ENCODE data around the gene HECTD1.
"Not testable (repeated sequence)": the region's sequence is repeated elsewhere in the genome, so short reads cannot be mapped to it uniquely, and the experiment has no call there.

The HECTD1 gene

DNA sequence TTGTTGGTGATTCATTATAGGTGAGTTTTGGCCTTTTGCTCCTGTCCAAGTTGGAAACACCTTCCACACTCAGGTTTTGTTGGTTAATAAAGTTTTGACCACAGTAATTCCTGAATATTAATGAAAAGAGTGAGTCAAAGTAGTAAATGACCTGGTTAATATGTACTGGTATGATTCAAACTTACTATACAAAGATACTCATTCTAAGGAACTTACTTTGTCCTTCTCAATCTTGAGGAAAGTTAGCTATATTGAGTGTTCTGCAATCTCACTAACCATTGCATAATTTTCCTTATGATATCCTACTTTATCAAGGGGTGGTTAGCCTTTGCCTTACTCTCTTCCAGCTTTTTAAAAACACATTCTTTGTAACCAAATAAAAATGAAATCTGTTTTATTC is 20.9 kb upstream of the HECTD1 start:
- DNase-seq (ENCODE audit: low spot score), result no peak

DNA sequence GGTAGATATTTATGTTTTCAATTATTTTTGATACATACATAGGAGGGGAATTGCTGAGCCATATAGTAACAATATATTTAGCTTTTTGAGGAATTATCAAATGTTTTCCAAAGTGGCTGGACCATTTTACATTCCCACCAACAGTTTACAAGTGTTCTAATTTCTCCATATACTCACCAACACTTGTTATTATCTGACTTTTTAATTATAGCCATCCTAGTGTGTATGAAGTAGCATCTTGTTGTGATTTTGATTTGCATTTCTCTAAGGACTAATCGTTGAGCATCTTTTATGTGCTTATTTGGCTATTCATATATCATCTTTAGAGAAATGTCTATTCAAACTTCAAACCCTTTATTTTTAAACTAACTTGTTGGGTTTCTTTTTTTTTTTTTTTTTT is 17.2 kb upstream of the HECTD1 start:
- DNase-seq (ENCODE audit: low spot score), result no peak

DNA sequence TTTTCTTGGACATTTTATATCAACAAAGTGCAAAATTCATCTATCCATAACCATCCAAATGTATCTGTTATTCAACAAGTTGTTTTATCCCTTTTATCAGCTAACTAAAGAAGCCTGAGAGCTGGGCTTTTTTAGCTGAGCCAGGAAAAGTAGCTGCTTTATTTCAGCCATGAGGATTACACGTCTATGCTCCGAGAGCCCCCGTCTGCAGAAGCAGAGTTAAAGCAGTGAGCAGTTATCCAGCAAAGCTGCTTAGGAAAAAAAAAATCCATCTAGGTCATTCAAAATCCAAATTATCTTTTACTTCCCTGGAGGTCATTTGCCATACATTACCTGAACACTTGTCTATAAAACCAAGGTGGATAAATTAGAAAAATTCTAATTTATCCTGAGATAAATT is 15.7 kb upstream of the HECTD1 start:
- DNase-seq (ENCODE audit: low spot score), result no peak

DNA sequence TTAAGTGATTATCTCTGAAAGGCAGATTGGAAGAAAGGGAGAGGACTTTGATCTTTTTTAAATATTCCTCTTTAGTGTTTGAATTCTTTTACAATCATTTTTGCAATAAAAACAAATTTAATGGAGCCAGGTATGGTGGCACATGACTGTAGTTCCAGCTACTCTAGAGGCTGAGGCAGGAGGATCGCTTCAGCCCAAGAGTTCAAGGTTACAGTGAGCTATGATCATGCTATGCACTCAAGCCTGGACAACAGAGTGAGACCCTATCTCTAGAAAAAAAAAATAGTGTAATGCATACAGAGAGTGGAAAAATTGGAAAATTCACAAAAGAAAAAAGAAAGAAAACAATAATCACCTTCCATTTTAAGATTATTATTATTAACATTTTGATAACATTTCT is 15.2 kb upstream of the HECTD1 start:
- no peak for DNase-seq (ENCODE audit: low spot score)

DNA sequence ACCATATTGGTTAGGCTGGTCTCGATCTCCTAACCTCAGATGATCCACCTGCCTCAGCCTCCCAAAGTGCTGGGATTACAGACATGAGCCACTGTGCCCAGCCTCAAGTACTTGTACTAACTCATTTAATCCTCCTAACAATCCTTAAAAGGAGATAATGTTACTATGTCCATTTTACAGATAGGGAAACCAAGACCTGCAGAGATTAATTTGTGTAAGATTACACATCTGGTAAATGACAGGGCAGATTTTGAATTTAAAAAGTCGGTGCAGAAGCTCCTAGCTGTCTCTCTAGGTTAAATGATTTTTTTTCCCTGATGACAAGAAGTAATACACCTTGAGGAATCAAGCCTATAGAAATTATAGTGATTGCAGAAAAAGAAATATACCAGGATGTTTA is 13.7 kb upstream of the HECTD1 start:
- no peak for DNase-seq (ENCODE audit: low spot score)

DNA sequence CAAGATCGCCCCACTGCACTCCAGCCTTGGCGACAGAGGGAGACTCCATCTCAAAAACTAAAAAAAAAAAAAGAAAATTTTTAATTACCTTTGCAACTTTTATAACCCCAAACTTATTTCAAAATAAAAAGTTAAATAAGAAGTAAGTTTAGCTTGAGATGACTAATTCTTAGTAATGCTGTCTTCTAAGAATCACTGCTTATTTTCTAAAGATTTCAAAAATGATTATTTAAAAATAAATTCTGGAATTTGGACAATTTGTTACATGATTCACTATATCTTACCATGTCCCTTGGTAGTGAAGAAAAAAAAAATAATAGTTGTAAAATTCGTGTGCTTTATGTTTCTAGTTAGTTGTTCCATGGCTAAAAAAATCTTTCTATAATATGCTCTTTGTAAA is 11.6 kb upstream of the HECTD1 start:
- DNase-seq (ENCODE audit: low spot score), result no peak

DNA sequence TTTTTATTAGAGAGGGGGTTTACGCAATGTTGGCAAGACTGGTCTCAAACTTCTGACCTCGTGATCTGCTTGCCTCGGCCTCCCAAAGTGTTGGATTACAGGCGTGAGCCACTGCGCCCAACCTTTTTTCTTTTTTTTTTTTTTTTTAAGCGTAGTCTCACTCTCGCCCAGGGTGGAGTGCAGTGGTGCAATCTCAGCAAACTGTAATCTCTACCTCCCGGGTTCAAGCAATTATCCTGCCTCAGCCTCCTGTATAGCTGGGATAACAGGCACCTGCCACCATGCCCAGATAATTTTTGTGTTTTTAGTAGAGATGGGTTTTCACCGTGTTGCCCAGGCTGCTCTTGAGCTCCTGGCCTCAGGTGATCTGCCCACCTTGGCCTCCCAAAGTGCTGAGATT is 8.8 kb upstream of the HECTD1 start:
- no peak for DNase-seq (ENCODE audit: low spot score)

DNA sequence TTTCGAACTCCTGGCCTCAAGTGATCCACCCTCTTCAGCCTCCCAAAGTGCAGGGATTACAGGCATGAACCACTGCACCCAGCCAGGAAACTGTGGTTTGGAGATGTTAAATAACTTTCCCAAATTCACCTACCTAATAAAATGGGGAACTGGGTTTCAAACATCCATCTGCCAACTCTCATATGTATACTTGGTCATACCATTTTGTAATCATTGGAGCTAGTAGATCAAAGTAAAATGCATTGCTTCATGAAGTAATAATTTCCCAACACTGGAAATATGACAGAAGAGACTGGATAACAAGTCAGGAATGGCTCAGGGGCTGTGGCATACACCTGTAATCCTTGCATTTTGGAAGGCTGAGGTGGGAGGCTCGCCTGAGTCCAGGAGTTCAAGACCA is 5.3 kb upstream of the HECTD1 start:
- DNase-seq (ENCODE audit: low spot score), result no peak

DNA sequence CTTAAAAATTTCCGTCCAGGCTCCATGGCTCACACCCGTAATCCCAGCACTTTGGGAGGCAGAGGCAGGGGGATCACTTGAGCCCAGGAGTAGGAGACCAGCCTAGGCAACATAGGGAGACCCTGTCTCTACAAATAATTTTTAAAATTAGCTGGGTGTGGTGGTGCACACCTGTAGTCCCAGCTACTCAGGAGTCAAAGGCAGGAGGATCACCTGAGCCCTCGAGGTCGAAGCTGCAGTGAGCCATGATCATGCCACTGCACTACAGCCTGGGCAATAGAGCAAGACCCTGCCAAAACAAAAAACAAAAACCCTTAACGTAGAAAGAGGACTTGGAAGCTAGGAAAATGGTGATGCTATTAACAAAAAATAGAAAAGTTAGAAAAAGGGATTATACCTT is 2.0 kb upstream of the HECTD1 start:
- no peak for DNase-seq (ENCODE audit: low spot score)

DNA sequence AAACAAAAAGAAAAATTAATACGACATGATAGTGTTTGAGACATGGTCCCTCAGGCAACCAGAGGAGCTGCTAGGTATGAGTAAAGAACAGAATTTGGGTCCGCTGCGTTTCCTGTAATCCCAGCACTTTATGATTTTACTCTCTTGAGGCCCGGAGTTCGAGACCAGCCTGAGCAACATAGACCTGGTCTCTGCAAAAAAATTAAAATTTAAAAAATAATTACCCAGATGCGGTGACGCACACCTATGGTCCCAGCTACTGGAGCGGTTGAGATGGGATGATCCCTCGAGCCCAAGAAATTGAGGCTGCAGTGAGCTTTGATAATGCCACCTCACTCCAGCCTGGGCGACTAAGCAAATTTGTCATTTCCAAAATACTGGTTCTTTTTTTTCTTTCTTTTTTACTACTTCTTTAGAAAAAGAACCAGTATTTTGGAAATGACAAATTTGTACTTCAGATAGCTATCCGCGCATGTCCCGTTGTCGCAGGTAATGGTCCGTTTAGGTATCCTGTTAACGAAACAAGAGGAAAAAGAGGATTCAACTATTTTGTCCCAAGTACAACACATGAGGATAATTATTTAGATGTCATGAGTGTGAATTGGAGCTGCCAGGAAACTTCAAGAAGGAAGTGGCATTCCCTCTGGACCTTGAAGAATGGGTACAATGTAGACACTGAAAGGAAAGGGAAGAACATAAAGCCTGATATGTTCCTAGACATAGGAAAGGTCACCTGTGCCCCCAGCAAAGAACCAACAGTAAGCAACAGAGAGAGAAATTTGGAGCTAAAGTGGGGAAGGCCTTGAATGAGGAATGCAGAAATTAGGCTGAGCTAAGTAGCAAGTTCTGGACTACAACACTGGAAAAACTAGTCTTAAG is 1.2 kb upstream of the HECTD1 start:
- no peak for DNase-seq (ENCODE audit: low spot score)

DNA sequence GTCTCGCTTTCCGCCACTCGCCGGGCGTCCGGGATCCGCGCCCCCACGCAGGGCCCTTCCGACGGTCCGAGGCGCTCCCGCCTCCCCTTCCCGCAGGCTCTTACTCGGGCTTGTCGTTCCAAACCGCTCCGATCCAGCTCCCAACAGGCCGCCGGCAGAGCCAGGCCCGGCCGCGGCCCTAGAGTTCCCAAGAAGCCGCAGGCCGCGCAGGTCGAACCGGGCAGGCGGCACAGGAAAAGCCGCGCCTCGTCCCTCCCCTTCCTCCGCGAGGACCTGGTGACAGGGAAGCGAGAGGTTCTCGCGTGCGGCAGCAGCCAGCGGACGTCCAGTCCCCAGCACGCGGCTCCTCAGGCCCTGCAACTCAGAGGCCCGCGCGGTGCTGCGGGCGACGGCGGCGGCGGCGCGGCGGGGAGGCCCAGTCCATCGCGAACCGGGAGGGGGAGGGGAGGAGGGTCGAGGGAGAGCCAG is 272 bp downstream of the HECTD1 start:
- DNase-seq (ENCODE audit: low spot score), result no peak

DNA sequence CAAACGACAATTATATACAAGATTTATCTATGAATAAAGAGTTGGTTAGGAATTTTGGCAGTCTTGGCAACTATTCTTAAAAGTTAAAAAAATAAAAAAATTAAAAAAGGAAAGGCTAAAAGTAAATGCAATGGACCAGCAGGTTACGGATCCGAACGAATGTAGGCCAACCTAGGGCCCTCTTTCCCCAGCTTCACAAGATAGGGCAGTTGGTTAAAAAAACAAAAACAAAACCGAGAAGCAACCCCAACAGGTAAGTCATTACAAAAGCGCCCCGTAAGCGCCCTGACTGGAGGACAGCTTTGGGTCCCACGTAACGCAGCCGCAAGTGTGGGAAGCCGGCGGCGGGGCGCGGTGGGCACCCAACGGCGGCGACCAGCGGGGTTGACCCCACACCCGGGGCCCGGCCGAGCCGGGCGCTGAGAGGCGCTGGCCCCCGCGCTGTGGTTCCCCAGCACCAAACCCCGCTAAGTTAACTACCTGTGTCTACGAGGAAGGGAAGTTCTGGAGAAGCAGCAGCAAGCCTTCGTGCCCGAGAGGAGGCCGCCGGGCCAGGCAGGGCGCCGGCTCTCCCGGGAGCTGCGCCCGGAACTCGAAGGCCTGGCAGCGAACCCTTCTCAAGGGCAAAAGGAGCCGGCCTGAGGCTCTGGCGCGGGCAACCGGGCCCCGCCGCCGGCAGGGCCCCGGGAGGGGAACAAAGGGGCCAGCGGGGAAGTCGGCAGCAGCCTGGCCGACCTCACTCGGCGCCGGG is 882 bp downstream of the HECTD1 start:
- no peak for DNase-seq (ENCODE audit: low spot score)

DNA sequence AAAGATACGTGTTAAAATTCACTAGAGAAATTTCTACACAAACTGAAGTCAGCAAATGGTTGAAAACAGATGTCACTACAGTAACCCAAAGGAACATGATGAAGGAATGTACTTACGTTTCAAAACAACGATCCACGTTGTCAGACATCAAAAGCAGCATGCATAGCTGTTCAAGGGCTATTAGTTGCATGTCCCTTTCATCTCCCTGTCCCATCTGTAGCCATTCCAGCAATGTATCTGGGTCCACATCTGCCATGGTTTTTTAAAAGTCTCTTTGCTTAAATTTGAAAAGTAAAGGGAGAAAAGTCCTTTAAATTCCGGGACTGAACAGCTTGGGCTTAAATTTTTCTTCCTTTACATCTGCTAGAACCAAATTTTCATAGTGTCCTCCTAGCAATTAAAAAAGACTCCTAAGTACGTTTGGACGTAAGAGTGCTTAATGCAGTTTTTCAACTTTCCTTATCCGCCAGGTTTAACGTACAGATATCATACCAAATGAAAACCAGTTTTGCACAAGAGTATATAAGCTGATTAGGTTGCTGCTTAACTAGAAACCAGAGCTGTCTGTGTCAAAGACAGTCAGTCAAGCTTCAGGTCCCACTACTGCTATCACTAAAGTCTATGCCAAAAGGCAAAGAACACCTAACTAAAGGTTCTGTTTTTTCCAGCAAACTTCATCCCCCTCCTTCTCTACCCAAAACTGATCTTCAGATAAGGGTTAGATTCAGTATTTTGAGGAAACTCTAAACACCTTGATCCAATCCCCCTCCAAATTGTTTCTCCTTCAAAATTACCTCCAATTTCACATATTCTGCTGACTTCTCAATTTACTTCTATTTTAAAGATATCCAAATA is 1.7 kb downstream of the HECTD1 start:
- no peak for DNase-seq (ENCODE audit: low spot score)

DNA sequence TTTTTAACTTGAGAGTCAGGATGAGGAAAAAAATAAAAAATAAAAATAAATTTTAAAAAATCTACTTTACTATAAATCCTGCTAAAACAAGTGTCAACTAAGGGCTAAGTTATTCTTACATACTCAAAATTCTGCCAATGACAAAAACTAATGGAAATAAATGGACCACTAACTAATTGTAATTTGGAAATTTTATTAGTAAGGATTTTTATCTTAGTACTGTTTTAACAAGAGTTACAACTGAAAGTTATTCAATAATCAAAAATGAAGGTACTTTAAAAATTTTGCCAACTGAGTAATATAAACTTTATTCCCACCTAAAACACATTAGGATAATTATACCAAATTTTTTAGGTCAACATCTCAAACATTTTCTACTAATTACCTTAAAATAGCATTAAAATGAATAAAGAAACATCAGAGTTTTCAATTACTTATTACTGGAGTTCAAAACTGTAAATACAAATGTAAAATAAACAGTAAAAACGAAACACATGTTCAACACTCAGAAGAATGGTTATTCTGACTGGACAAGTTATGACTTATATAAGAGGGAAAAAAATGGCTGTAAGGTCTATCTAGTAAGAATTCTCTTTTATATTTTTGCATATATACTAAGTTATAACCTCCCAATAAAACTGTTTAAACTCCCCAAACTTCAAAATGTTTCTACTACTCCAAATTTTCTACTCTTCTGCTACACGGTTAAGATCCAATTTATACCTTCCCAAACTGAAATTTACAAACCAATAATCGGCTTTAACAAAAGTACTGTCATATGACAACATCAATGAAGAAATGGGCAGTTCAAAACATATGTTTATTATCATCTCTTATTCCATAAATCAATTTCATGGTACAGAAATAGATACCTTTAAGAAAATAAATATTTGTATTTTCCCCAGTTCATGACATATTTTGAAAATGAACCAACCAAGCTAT is 2.7 kb downstream of the HECTD1 start:
- no peak for DNase-seq (ENCODE audit: low spot score)

DNA sequence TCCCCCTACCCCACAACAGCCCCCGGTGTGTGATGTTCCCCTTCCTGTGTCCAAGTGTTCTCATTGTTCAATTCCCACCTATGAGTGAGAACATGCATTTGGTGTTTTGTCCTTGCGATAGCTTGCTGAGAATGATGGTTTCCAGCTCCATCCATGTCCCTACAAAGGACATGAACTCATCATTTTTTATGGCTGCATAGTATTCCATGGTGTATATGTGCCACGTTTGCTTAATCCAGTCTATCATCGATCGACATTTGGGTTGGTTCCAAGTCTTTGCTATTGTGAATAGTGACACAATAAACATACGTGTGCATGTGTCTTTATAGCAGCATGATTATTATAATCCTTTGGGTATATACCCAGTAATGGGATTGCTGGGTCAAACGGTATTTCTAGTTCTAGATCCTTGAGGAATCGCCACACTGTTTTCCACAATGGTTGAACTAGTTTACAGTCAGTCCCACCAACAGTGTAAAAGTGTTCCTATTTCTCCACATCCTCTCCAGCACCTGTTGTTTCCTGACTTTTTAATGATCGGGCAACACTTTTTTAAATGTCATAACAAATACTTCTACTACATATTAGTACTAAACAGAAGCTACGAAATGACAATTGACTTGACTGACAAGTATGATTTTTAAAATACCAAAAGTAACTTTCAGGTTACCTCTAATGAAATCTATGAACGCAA is 3.5 kb downstream of the HECTD1 start:
- DNase-seq (ENCODE audit: low spot score), result not testable (repeated sequence)

DNA sequence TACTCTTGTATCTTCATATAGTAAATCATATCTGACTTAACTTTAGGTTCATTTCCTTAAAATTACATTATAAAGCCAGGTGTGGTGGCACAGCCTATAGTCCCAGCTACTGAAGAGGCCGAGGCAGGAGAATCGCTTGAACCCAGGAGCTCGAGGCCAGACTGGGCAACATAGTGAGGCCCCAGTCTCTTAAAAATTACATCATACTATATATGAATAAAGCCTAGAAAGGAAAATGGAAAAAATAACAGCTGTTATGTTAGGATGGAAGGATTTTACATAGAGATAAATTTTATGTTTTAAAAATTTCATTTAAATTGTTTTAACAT is 4.2 kb downstream of the HECTD1 start:
- DNase-seq (ENCODE audit: low spot score), result no peak

DNA sequence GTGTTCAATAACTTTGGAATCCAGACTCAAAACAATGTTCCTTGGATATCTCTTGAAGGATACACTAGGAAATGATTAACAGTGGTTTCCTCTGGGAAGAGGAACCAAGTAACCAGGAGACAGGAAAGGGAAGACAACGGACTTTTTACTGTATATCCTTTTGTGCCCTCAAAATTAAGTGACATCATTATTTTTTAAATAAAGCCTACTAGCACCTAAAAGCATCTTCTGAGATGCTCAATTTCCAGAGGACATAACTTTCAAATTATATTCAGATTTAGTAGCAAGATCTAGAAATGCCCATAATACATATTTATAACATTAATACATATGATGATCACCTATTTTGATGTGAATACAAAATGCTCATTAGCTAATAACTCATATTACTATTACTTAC is 6.5 kb downstream of the HECTD1 start:
- DNase-seq (ENCODE audit: low spot score), result no peak

DNA sequence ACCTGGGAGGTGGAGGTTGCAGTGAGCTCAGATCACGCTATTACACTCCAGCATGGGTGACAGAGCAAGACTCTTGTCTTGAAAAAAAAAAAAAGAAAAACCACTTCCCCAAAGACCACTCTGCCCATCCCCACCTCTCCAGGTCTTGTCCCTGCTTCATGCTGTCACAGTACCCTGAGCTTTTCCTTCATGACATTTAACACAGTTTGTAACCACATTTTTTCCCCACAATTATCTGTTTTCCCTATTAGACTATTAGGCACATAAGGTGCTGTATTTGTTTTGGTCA is 6.9 kb downstream of the HECTD1 start:
- no peak for DNase-seq (ENCODE audit: low spot score)

DNA sequence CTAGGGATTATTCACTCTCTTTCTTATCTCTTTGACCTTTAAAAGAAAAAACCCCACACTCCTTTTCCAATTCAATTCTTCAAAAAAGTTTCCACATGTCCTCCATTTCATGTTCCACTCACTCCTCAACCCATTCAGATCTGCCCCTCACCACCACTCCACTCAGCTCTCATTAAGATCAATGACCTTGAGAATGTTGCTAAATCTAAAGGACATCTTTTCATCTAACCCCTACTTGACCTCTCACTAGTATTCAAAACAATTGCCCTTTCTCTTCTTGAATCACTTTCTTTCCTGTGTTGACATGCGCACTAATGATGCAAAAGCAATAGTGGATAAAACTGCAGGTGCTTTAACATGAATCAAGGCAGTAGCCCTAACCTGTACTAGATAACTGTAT is 9.9 kb downstream of the HECTD1 start:
- DNase-seq (ENCODE audit: low spot score), result no peak

DNA sequence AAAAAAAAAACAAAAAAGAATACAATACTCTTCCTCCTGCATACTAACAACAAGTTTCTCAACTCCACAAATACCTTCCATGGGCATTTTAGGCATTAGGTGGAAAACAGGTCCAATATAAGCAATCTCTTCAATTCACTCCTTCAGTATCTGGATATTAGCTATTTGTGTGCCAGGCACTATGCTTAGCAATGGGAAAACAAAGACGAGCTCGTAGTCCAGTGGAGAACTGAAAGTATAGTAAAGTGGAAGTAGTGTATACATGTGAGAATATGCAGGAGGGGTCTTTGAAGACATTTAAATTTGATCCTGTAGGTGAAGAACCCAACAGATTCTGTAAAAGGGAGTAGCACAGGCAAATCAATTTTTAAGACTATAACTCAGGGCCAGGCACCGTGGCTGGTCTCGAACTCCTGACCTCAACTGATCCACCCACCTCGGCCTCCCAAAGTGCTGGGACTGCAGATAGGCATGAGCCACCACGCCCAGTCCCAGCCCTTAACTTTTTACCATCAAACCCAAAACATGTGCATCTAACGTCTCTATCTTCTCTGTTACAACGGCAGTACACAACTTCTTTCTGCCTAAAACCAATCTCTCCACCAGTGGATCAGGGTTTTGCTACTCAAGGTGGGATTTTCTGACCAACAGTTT is 10.6 kb downstream of the HECTD1 start:
- no peak for DNase-seq (ENCODE audit: low spot score)

DNA sequence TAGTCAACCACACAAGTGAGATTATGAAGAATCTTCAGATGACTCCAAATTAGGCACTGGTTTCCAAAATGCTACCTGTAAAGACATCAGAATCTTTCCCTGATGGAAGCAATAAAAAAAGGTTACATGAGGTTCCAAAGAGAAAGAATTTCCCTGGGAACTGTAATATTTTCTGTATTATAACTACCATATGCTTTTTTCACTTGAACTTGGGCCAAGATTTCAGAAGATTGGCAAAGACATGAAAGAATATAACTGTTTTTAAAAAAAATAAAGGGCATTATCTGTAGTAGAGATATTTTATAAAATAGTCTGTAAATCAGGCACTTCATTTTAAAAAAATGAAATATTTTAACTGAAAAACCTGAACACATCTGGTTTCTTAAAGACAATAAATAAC is 12.9 kb downstream of the HECTD1 start:
- no peak for DNase-seq (ENCODE audit: low spot score)

Measured in putamen (tissue), 1 donor.